Measurements from ENCODE around the gene CAVIN2.
"Not testable (repeated sequence)": the region's sequence is repeated elsewhere in the genome, so short reads cannot be mapped to it uniquely, and the experiment has no call there.

CAVIN2 gene

DNA sequence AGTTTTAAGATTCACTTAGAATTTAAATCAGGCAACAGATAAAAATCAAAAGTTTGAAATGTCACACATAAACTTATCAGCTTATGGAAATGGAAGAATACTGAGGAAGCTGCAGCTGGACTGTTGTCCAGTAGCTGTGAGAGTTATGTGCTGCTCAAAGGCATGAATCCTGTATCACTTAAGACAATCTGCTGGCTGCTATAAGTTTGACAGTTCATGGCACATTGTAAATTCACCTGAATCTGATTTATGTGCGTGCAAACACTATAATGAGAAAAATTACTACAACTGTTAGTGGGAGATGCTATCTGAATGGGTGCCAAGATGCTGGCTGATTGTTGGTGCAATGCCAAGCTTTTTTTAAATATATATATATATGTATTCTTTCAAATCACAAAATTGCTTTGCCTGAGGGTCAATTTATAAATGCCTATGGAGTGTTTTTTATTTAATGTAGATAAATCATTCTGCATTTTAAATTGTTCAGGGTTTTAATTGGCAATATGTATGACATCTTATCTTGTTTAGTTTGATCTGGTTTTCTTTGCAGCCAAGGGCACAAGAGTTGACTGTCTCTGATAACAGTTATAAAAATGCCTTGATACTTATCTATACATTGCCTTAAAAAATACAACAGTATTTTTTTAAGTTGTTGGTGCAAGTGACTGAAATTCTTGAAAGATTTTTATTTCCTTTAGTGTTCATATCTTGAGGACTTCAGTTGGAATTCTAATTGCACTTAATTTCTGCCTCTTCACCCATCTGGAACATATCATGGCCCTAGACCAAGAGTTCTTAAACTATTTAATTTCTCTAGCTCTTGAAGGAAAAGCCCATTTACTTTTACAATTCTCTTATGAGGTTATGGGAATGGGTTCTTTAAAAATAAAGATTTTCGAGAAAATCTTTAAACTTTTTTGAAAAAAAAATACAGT is 48.7 kb downstream of the CAVIN2 start:
- no peak for DNase-seq

DNA sequence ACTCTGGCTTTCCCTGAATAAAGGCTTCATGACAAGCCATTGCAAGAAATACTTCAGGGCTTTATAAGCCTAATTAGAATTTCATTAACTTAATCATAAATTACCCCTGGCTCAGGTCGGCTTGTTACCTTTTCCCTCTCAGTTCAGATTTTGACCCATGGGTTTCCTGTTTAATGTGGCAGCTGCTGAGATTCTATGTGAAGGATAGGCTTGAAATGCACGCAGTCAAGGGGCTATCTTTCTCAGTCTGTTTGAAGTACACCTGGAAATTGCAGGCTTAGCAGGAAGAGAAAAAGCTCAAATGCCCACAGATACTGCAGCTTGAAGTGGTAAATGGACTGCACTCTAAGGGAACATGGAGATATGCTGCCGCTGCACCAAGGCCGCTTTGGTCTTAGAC is 49.4 kb downstream of the CAVIN2 start:
- no peak for DNase-seq

DNA sequence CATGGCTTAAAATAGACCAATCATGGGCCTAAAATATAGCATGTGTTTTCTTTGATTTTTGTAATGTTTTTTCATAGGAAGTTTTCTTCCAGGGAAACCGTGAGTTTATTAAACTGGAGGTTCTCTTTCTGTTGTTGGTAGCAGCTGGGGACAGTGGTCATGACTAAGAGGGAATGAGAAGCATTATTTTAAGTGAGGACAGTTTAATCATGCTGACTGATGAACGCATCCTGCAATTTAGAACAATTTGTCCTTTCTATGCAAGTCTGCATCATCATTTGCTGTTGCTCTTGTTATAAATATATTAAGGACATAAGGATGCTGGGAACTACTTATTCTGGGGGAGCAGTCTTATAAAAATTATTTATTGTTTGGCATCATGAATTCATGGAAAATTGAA is 51.2 kb downstream of the CAVIN2 start:
- DNase-seq, result no peak

DNA sequence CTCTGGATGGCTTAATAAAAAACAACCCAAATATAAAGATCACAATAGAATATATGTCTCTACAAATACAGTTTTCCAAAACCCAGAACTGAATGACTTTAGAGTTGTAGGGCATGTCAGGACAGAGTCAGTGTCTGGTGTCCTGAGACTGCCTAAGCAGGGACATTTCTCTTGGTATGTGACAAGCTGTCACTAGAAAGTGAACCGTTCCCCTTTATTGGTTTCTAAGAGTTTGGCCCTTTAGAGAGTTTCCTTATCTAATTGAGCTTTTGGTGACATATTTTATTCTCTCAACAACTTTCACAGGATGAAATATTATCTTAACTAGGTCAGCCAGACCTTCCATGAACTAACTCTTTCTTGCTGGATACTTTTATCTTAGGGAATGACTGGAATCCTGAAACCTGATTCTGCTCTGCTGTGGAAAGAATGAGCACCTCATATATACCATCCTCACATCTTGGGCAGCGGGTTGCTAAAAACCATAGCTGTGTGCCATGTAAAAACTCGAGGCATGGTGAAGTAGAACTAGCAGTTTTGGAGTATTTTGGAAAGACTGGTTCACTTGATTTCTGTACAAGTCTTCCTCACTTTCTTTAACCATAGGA is 54.8 kb downstream of the CAVIN2 start:
- DNase-seq, result no peak

DNA sequence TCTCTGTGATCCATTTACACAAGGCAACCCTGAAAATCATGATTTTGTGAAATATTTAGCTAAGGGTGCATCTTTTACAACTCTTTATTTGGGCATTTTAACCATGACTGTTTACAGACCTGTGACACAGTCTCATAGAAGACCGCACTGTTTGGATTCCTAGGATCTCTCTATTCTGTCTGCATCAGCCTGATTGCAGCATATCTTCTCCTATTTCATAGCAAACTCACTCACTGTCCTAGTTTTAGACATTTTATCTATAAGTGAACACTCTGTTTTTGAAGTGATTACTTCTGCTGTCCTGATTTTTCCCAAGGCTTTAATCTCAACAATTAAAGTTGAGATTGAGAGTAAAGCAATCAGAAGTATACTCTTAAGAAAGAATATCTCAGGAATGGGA is 56.2 kb downstream of the CAVIN2 start:
- peak; percentile 16 for DNase-seq

DNA sequence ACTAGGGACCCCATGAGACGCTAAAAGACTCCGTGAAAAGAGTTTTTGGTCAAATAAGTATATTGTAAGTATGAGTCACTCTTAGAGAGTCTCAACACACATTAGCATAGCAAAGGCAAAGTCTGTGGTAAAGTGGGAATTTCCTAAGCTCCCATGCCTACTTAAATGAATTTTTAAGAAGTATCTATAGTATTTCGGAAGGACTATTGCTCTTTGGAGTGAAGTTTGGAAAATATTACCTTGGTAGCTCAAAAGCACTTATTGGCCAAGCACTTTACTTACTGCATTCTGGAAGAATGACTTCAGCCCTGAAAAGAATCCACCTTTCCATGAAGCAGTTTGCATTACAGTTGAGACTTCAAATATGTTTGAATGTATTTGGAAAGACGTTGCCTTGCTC is 57.1 kb downstream of the CAVIN2 start:
- DNase-seq, result no peak

DNA sequence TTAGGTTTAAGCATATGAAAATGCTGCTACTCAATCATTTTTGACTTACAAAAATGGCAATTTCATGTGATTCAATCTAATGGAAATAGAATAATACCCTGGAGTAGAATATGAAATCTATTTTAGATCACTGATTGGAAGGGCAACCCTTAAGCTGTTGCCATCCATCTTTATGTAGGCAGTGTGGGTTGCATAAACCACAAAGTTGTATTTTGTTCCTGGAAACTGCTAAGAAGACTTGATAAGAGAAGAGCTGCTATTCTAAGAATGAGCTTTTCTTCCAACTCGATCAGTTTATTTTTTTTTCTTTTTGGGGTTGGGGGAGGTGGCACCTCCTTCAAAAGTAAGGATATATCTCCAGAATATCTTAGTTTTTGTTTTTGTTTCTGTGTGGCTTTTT is 60.2 kb downstream of the CAVIN2 start:
- no peak for DNase-seq

DNA sequence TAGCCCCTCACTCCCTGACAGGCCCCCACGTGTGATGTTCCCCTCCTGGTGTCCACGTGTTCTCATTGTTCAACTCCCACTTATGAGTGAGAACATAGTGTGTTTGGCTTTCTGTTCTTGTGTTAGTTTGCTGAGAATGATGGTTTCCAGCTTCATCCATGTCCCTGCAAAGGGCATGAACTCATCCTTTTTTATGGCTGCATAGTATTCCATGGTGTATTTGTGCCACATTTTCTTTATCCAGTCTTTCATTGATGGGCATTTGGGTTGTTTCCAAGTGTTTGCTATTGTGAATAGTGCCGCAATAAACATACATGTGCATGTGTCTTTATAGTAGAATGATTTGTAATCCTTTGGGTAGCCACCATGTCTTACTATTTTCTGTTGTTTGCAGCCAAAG is 61.2 kb downstream of the CAVIN2 start:
- not testable (repeated sequence) for DNase-seq

Data from HCEC 1CT (cell line).